ENCODE results near the gene ATF4. TPM values are rescaled to one million over a fixed set of nuclear protein-coding genes. Genes with fewer than 3 reads are reported as not detected.

ATF4 gene
- total and polyA plus RNA-seq, 4 donors, result 179 to 882 (median 410) TPM

DNA sequence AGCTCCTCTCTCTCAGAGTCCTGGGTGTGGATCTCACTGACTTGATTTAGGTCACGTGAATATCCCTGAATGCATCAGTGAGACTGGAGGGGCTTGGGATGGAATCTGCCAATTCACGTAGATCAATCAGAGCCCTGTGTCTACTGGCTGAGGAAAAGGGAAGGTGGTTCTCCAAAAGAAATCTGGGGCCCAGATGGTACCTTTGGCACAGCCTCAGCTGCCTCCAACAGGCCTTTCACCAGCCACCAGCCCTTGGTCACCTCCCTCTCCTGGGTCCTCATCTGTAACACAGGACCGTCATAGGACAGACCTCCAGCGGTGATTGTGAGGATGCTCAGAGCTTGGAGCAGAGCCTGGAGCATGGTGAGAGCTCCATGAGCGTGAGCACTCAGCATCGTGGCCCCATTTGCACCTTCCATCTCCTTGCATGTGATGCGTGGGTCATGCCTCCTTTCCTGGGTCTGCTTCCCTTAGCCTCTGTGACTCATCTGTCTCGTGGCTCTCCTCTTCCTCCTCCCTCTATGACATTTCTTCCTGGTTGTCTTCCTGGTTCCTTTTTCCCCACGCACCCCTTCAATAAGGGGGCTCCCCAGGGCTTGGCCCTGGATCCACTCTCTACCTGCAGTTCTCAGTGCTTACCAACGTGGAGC, 25.8 kb upstream of the ATF4 start:
- ATAC-seq (ENCODE audit: insufficient read depth, low FRiP score), result no peak
- no peak for DNase-seq
- Histone ChIP-seq H3K9ac (ENCODE audit: insufficient read depth in 1 of 2, low read length in 2 of 2) (no peak overlapping the region), H3K9me3 (ENCODE audit: control insufficient read depth in 4 of 4, insufficient read depth in 3 of 4, low read length in 3 of 4) (no peaks in the 10 kb centered on the region), H3K4me1 (ENCODE audit: control insufficient read depth in 5 of 5, insufficient read depth in 5 of 5, low read length in 5 of 5) (peaks cover 0 to 12% (median 2%) of the 10 kb centered on the region in 5 donors), H3K27me3 (ENCODE audit: control insufficient read depth in 3 of 3, insufficient read depth in 3 of 3, low read length in 2 of 3) (no peaks in the 10 kb centered on the region), H3K27ac (ENCODE audit: low read depth in 1 of 2, low read length in 1 of 2) (peak overlapping the region in 1 of 2 donors; percentile 49), H3K36me3 (ENCODE audit: control insufficient read depth in 4 of 4, insufficient read depth in 4 of 4, low read length in 4 of 4) (peaks cover 0 to 2% (median 0%) of the 10 kb centered on the region in 4 donors), H3K4me3 (no peak overlapping the region)
- 74 to 80% methylated on average over 10 of the region's 10 CpGs for WGBS, 2 donors
- TF ChIP-seq, protein P1, sequence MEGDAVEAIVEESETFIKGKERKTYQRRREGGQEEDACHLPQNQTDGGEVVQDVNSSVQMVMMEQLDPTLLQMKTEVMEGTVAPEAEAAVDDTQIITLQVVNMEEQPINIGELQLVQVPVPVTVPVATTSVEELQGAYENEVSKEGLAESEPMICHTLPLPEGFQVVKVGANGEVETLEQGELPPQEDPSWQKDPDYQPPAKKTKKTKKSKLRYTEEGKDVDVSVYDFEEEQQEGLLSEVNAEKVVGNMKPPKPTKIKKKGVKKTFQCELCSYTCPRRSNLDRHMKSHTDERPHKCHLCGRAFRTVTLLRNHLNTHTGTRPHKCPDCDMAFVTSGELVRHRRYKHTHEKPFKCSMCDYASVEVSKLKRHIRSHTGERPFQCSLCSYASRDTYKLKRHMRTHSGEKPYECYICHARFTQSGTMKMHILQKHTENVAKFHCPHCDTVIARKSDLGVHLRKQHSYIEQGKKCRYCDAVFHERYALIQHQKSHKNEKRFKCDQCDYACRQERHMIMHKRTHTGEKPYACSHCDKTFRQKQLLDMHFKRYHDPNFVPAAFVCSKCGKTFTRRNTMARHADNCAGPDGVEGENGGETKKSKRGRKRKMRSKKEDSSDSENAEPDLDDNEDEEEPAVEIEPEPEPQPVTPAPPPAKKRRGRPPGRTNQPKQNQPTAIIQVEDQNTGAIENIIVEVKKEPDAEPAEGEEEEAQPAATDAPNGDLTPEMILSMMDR (IDR thresholded peaks at IDR 0.05; ENCODE audit: control extremely low read depth, extremely low read depth), result no peak

DNA sequence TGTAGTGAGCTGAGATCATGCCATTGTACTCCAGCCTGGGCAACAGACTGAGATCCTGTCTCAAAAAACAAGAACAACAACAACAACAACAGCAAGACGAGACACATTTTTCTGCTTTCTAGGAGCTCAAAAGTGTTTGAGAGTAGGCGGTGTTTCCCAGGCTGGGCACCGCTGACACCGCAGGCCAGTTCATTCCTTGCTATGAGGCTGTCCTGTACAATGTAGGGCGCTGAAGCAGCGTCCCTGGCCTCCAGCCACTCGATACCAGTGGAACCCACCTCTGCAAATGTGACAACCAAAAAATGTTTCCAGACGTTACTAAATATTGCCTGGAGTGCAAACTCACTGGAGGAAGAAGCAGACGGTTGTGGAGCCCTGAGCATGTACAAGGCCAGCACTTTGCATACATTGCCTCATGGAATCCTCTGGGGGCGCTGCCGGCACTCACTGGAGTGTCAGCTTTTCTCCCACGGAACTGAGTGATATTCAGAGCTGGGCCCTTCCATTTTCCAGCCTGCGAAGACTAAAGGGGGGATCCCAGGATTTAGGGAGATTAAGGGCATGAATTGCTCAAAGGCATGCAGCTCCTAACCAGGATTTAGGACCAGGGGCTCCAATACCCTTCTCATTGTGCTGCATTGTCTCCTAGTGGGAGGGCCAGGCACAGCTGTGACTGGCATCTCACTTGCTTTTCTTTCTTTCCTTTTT, 24.1 kb upstream of the ATF4 start:
- Histone ChIP-seq H3K36me3 (ENCODE audit: control insufficient read depth in 4 of 4, insufficient read depth in 4 of 4, low read length in 4 of 4) (peaks cover 0 to under 1% (median 0%) of the 10 kb centered on the region in 4 donors), H3K9me3 (ENCODE audit: control insufficient read depth in 4 of 4, insufficient read depth in 3 of 4, low read length in 3 of 4) (no peaks in the 10 kb centered on the region), H3K4me3 (no peak overlapping the region), H3K9ac (ENCODE audit: insufficient read depth in 1 of 2, low read length in 2 of 2) (no peak overlapping the region), H3K27me3 (ENCODE audit: control insufficient read depth in 3 of 3, insufficient read depth in 3 of 3, low read length in 2 of 3) (no peaks in the 10 kb centered on the region), H3K27ac (ENCODE audit: low read depth in 1 of 2, low read length in 1 of 2) (no peak overlapping the region), H3K4me1 (ENCODE audit: control insufficient read depth in 5 of 5, insufficient read depth in 5 of 5, low read length in 5 of 5) (peaks cover 1 to 10% (median 2%) of the 10 kb centered on the region in 5 donors)
- TF ChIP-seq, protein P1 (IDR thresholded peaks at IDR 0.05; ENCODE audit: control extremely low read depth, extremely low read depth), result peak; percentile 57
- DNase-seq, result peak; percentile 74 to 79 (median 77)
- peak; percentile 48 for ATAC-seq (ENCODE audit: insufficient read depth, low FRiP score)
- 40 to 41% methylated on average over 13 of the region's 13 CpGs for WGBS, 2 donors

DNA sequence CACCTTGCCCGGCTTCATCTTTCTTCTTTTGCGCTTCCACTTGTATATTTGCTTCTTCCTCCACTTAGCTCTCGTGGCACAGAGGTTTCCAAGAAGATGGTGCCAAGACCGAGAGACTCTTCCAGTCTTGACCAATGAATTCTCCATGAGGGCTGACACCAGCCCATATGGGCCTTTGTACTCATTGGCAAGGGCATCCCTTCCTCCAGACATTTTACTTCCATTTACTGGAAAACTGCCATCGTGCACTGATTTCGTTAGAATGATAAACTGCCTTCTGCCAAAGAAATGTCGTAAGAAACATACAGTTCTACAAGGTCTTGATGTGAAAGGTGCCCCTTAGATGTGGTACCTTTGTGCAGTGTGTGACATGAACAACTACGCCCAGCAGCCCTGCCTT, 22.9 kb upstream of the ATF4 start:
- WGBS, 2 donors, result 83 to 88% methylated on average over 8 of the region's 8 CpGs
- Histone ChIP-seq H3K27me3 (ENCODE audit: control insufficient read depth in 3 of 3, insufficient read depth in 3 of 3, low read length in 2 of 3) (no peaks in the 10 kb centered on the region), H3K4me1 (ENCODE audit: control insufficient read depth in 5 of 5, insufficient read depth in 5 of 5, low read length in 5 of 5) (peaks cover 2 to 17% (median 7%) of the 10 kb centered on the region in 5 donors), H3K36me3 (ENCODE audit: control insufficient read depth in 4 of 4, insufficient read depth in 4 of 4, low read length in 4 of 4) (no peaks in the 10 kb centered on the region), H3K4me3 (no peak overlapping the region), H3K9ac (ENCODE audit: insufficient read depth in 1 of 2, low read length in 2 of 2) (no peak overlapping the region), H3K27ac (ENCODE audit: low read depth in 1 of 2, low read length in 1 of 2) (no peak overlapping the region), H3K9me3 (ENCODE audit: control insufficient read depth in 4 of 4, insufficient read depth in 3 of 4, low read length in 3 of 4) (no peaks in the 10 kb centered on the region)
- DNase-seq, result no peak
- no peak for ATAC-seq (ENCODE audit: insufficient read depth, low FRiP score)
- TF ChIP-seq, protein P1 (IDR thresholded peaks at IDR 0.05; ENCODE audit: control extremely low read depth, extremely low read depth), result no peak

Data from lung (tissue), 12 donors.